Cardiac fibroblast (primary cell): ENCODE measurements around the gene TOMM20.

ENCODE experiments used
- DNase-seq, 2 donors: peaks; one replicate each; pipeline versions ENCODE4 v3.0.0 to v3.0.0-alpha.2; 2010; ENCODE audit warnings: low read depth in 2 of 2
- H3K4me3 ChIP-seq, 2 donors: replicated peaks in 1 of 2; 1 replicate in 1 of 2; 2 replicates in 1 of 2; pipeline ENCODE4 v1.5.1; 2011; ENCODE audit warnings: low read depth in 2 of 2, low read length in 2 of 2, mild to moderate bottlenecking in 2 of 2, moderate library complexity in 1 of 2
- CTCF ChIP-seq: IDR thresholded peaks from one replicate; pipeline ENCODE4 v1.5.1; 2011; ENCODE audit warnings: low read depth, mild to moderate bottlenecking, low read length, inconsistent platforms

Gene TOMM20

GRCh38 chr1:235128456-235129328 is at the start of gene TOMM20:
Gene TOMM20, minus strand, starts transcription at chr1:235128837. Its CDS starts 122 bp downstream, at chr1:235128715.
- TF ChIP-seq CTCF: no peak
- peak within 1 kb of the TSS; percentile 94 to 98 for H3K4me3 ChIP-seq
- DNase-seq: peak; percentile 99

GRCh38 chr1:235176486-235176885 is 47.8 kb upstream of the TOMM20 start:
- no peak for TF ChIP-seq CTCF

GRCh38 chr1:235169986-235170385 is 41.3 kb upstream of the TOMM20 start:
- TF ChIP-seq CTCF: no peak
- H3K4me3 ChIP-seq: no peak overlapping the region
- no peak for DNase-seq

More at GRCh38 chr1:235176486-235176885, 47.8 kb upstream of the TOMM20 start:
- no peak for DNase-seq
- H3K4me3 ChIP-seq: no peak overlapping the region

- no peak overlapping the region for H3K4me3 ChIP-seq
- no peak for DNase-seq
- no peak for TF ChIP-seq CTCF
Measured at GRCh38 chr1:235168375-235168774, 39.7 kb upstream of the TOMM20 start.

- no peak for DNase-seq
- no peak for TF ChIP-seq CTCF
- peak overlapping the region; percentile 74 to 82 for H3K4me3 ChIP-seq
Measured at GRCh38 chr1:235161685-235162327, 33.2 kb upstream of the TOMM20 start.

- peak; percentile 90 to 92 for DNase-seq
- H3K4me3 ChIP-seq: peak within 1 kb of the TSS; percentile 74 to 82
Measured at GRCh38 chr1:235160957-235161684, 32.5 kb upstream of the TOMM20 start, which contains the start of gene RBM34. Gene RBM34, minus strand, starts transcription at chr1:235161250. Its CDS starts 24 bp downstream, at chr1:235161226.

More at GRCh38 chr1:235160957-235161684, 32.5 kb upstream of the TOMM20 start, which contains the start of gene RBM34:
- TF ChIP-seq CTCF: peak; percentile 23
